Gastrocnemius medialis (tissue), 4 donors: ENCODE data around the gene PHLDA2. TPM values are rescaled to one million over a fixed set of nuclear protein-coding genes. Genes with fewer than 3 reads are reported as not detected.

Source experiments
- ATAC-seq, 2 donors: fragments of 150-250 bp; one replicate each; pipeline ENCODE4 v1.9.1; 2016
- DNase-seq, 2 donors: peaks; one replicate each; pipeline ENCODE4 v3.0.0-alpha.2; 2019
- H3K27ac ChIP-seq, 4 donors: fragments of 200-600 bp; sonication (generic); 1 replicate in 1 of 4; 2 replicates in 3 of 4; pipeline ENCODE4 v1.5.1; 2016 to 2018; ENCODE audit warnings: mild to moderate bottlenecking in 2 of 4, moderate library complexity in 1 of 4
- H3K27me3 ChIP-seq, 3 donors: fragments of 200-600 bp; sonication (generic) in 2 of 3; 1 replicate in 1 of 3; 2 replicates in 2 of 3; pipeline versions ENCODE4 v1.5.1 to v1.6.0; 2016 to 2019; ENCODE audit warnings: mild to moderate bottlenecking in 1 of 3, moderate library complexity in 1 of 3
- H3K36me3 ChIP-seq, 2 donors: fragments of 200-600 bp; sonication (generic) in 1 of 2; one replicate each; pipeline ENCODE4 v1.5.1; 2017 to 2018
- H3K4me1 ChIP-seq, 2 donors: fragments of 200-600 bp; sonication (generic) in 1 of 2; one replicate each; pipeline ENCODE4 v1.5.1; 2016 to 2017; ENCODE audit warnings: mild to moderate bottlenecking in 2 of 2
- H3K4me3 ChIP-seq, 4 donors: fragments of 200-600 bp; sonication (generic) in 3 of 4; 1 replicate in 1 of 4; 2 replicates in 3 of 4; pipeline ENCODE4 v1.5.1; 2016 to 2019; ENCODE audit warnings: mild to moderate bottlenecking in 2 of 4
- H3K9me3 ChIP-seq, 3 donors: fragments of 200-600 bp; sonication (generic) in 2 of 3; 1 replicate in 1 of 3; 2 replicates in 2 of 3; pipeline ENCODE4 v1.5.1; 2016 to 2019
- CTCF ChIP-seq, 5 experiments: fragments of 450-650 bp in 3 of 5; fragments of 200-600 bp in 2 of 5; sonication (generic) in 2 of 5; IDR thresholded peaks in 4 of 5; conservative IDR thresholded peaks in 1 of 5; 1 replicate in 4 of 5; 2 replicates in 1 of 5; pipeline ENCODE4 v1.5.1; 2016 to 2019; ENCODE audit warnings: antibody characterized with exemption in 5 of 5, mild to moderate bottlenecking in 3 of 5, moderate library complexity in 3 of 5
- POLR2A ChIP-seq, 2 donors: fragments of 450-650 bp; IDR thresholded peaks; one replicate each; pipeline ENCODE4 v1.6.1; 2017; ENCODE audit warnings: antibody characterized with exemption in 2 of 2, mild to moderate bottlenecking in 2 of 2, moderate library complexity in 2 of 2
- in situ Hi-C, 4 donors: fragments of 200-750 bp; cut with MboI; loops; one replicate each; pipeline versions ENCODE4 v1.15.0 to v1.8.0; 2017; ENCODE audit warnings: low sequenced_read_pairs in 4 of 4
- intact Hi-C: fragments of 100-400 bp; cut with DNase I; formaldehyde crosslinking; loops from one replicate; pipeline ENCODE4 v1.15.1; 2023; ENCODE audit warnings: low total_unique reads
- total RNA-seq, 4 donors: library from RNA; depleted of rRNA; stranded (reverse); fragments of >200 nt; gene quantifications; one replicate each; pipeline versions ENCODE4 v1.1.0 to v1.2.3, GENCODE V29; 2016

PHLDA2 gene
- total RNA-seq, 4 donors from 2014 or later: 1.4 TPM; not detected in 3

DNA sequence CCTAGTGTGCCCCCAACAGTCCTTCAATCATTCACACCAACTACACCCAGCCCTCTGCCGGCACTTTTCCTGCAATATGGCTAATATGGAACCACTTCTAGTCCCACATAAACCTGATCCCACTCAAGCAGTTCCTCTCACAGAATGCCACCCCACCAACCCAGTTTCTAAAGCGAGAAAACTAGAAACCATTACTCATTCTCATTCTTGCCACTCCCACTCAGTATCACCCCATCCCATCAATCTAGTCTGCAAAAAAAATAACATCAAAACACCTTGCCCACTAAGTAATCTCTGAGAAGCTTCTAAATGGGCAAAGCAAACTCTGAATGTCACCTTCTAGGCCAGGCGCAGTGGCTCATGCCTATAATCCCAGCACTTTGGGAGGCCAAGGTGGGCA lies 45.1 kb upstream of the PHLDA2 start:
- Histone ChIP-seq H3K27ac (no peak overlapping the region), H3K9me3 (no peaks in the 10 kb centered on the region), H3K4me1 (peaks cover 18 to 25% of the 10 kb centered on the region in 2 donors), H3K27me3 (no peaks in the 10 kb centered on the region), H3K36me3 (peaks cover 1 to 64% of the 10 kb centered on the region in 2 donors), H3K4me3 (no peak overlapping the region)
- no peak for TF ChIP-seq POLR2A (IDR thresholded peaks at IDR 0.05)
- TF ChIP-seq CTCF (IDR thresholded peaks at IDR 0.05 in 4 of 5, conservative IDR thresholded peaks at IDR 0.05 in 1 of 5): no peak
- intact Hi-C loops: no loop called here
- ATAC-seq: no peak
- no peak for DNase-seq
- in situ Hi-C loops: no loop called here

DNA sequence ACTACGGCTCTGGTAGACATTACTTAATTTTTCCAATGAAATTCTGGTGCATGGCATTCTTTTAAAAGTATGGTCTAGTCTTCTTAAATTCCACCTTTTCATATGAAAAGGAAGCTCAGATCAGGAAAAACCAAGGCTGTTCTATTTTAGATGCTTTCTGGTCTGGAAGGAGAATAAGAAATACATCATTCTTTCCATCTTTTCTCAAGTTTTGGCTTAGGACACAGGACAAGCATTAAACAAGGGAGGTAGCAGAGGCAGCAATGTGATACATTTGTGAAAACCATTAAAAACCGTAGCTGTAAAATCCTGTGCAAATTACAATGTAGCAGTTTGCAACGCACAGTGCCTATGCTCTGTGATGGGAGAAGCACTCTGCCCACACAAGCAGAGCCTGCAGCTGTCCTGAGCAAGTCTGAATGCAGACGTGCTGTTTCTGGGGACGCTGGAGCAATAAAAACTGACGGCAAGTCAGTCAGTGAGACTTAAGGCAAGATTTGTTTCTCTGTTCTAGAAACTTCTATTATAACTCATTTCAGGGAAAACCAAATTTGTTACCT lies 39.2 kb upstream of the PHLDA2 start:
- intact Hi-C loops: no loop called here
- DNase-seq (no peak), ATAC-seq (no peak)
- Histone ChIP-seq H3K36me3 (peaks cover 2 to 93% of the 10 kb centered on the region in 2 donors), H3K9me3 (no peaks in the 10 kb centered on the region), H3K4me3 (no peak overlapping the region), H3K27ac (no peak overlapping the region), H3K4me1 (no peaks in the 10 kb centered on the region), H3K27me3 (no peaks in the 10 kb centered on the region)
- in situ Hi-C loops: no loop called here
- TF ChIP-seq CTCF (IDR thresholded peaks at IDR 0.05 in 4 of 5, conservative IDR thresholded peaks at IDR 0.05 in 1 of 5) (no peak), POLR2A (IDR thresholded peaks at IDR 0.05) (no peak)

GRCh38 chr11:2964782-2965181 lies 35.6 kb upstream of the PHLDA2 start:
- Histone ChIP-seq H3K9me3 (no peaks in the 10 kb centered on the region), H3K27me3 (no peaks in the 10 kb centered on the region), H3K27ac (no peak overlapping the region), H3K36me3 (peaks cover 2 to 78% of the 10 kb centered on the region in 2 donors), H3K4me3 (no peak overlapping the region), H3K4me1 (no peaks in the 10 kb centered on the region)
- no peak for TF ChIP-seq POLR2A (IDR thresholded peaks at IDR 0.05)
- intact Hi-C loops (no loop called here), in situ Hi-C loops (no loop called here)
- DNase-seq (no peak), ATAC-seq (peak in 1 of 2 donors; percentile 61)

GRCh38 chr11:2963761-2964160 lies 34.5 kb upstream of the PHLDA2 start:
- TF ChIP-seq POLR2A (IDR thresholded peaks at IDR 0.05): no peak
- no peak for TF ChIP-seq CTCF (IDR thresholded peaks at IDR 0.05 in 4 of 5, conservative IDR thresholded peaks at IDR 0.05 in 1 of 5)
- no peak overlapping the region for H3K4me3 ChIP-seq
- DNase-seq: no peak
- in situ Hi-C loops (no loop called here), intact Hi-C loops (no loop called here)
- no peaks in the 10 kb centered on the region for H3K9me3 ChIP-seq
- no peaks in the 10 kb centered on the region for H3K4me1 ChIP-seq
- no peak overlapping the region for H3K27ac ChIP-seq
- peaks cover 2 to 78% of the 10 kb centered on the region in 2 donors for H3K36me3 ChIP-seq
- ATAC-seq: no peak
- H3K27me3 ChIP-seq: no peaks in the 10 kb centered on the region

DNA sequence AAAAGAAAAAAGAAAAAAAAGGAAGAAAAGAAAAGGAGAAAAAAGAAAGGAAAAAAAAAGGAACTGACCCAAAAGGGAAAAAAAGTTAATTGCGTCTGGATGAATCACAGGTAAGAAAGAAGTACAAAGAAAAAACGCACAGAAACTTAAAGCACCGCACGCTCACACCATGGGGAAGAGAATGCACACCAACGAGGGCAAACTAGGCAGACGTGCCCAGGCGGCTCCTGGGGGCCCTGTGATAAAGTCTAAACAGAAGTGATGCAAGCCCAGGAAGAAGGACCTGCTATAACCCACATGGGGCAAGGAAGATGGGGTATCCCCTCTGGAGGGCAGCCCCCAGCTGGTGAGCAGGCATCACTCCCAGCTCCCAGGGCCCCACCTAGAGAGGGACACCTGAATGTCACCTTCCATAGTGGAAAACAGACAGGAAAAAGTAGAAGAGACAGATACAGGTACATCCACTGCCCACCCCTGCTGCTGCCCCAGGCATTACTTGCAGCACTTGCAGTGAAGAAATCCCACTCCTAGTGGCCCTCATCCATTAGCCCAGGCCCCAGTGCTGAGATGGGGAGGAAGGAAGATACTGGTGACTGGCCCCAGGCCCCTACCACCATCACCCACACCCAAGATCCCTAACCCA lies 34.0 kb upstream of the PHLDA2 start:
- intact Hi-C loops (no loop called here), in situ Hi-C loops (no loop called here)
- TF ChIP-seq CTCF (IDR thresholded peaks at IDR 0.05 in 4 of 5, conservative IDR thresholded peaks at IDR 0.05 in 1 of 5) (no peak), POLR2A (IDR thresholded peaks at IDR 0.05) (no peak)
- ATAC-seq (no peak), DNase-seq (no peak)
- H3K27me3 ChIP-seq: no peaks in the 10 kb centered on the region
- H3K4me1 ChIP-seq: no peaks in the 10 kb centered on the region
- no peaks in the 10 kb centered on the region for H3K9me3 ChIP-seq
- no peak overlapping the region for H3K4me3 ChIP-seq
- H3K36me3 ChIP-seq: peaks cover 2 to 78% of the 10 kb centered on the region in 2 donors
- no peak overlapping the region for H3K27ac ChIP-seq
